Measurements from ENCODE around the gene ODC1.
"Not testable (repeated sequence)": the region's sequence is repeated elsewhere in the genome, so short reads cannot be mapped to it uniquely, and the experiment has no call there.

DNA sequence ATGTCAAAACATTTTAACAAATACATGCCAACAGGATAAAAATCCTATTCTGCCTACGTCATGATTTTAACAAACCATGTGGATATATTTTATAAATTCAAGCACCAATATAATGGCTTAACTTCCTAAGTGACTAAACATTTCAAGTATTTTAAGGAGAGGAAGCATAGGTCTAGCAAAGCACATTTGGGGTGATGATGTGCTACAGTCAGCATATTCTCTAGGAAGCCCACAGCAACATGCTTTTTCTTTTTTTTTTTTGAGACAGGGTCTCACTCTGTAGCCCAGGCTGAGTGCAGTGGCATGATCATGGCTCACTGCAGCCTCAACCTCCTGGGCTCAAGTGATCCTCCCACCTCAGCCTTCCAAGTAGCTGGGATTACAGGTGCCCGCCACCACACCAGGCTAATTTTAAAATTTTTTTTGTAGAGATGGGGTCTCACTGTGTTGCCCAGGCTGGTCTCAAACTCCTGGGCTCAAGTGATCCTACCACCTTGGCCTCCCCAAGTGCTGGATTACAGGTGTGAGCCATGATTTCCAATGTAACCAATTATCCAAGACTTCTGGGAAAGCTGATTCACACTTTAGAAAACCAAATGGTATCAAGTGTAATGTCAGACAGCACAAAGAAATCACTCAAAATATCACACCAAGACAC, 5.5 kb downstream of the ODC1 start:
- TF ChIP-seq POLR2A (IDR thresholded peaks at IDR 0.05; ENCODE audit: borderline replicate concordance, extremely low read depth, insufficient read depth, insufficient read length); EZH2phosphoT487 (IDR thresholded peaks at IDR 0.05; ENCODE audit: borderline replicate concordance); EGR1 (IDR thresholded peaks at IDR 0.05; ENCODE audit: low read depth); POLR2AphosphoS5 (IDR thresholded peaks at IDR 0.05; ENCODE audit: low read depth, low read length): not testable (repeated sequence)
- TF ChIP-seq, protein P1, sequence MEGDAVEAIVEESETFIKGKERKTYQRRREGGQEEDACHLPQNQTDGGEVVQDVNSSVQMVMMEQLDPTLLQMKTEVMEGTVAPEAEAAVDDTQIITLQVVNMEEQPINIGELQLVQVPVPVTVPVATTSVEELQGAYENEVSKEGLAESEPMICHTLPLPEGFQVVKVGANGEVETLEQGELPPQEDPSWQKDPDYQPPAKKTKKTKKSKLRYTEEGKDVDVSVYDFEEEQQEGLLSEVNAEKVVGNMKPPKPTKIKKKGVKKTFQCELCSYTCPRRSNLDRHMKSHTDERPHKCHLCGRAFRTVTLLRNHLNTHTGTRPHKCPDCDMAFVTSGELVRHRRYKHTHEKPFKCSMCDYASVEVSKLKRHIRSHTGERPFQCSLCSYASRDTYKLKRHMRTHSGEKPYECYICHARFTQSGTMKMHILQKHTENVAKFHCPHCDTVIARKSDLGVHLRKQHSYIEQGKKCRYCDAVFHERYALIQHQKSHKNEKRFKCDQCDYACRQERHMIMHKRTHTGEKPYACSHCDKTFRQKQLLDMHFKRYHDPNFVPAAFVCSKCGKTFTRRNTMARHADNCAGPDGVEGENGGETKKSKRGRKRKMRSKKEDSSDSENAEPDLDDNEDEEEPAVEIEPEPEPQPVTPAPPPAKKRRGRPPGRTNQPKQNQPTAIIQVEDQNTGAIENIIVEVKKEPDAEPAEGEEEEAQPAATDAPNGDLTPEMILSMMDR (IDR thresholded peaks at IDR 0.05 in 2 of 3, conservative IDR thresholded peaks at IDR 0.05 in 1 of 3; ENCODE audit: borderline replicate concordance in 1 of 3, insufficient read depth in 1 of 3, low read depth in 2 of 3, low read length in 2 of 3), result not testable (repeated sequence)
- TF ChIP-seq, protein P2, sequence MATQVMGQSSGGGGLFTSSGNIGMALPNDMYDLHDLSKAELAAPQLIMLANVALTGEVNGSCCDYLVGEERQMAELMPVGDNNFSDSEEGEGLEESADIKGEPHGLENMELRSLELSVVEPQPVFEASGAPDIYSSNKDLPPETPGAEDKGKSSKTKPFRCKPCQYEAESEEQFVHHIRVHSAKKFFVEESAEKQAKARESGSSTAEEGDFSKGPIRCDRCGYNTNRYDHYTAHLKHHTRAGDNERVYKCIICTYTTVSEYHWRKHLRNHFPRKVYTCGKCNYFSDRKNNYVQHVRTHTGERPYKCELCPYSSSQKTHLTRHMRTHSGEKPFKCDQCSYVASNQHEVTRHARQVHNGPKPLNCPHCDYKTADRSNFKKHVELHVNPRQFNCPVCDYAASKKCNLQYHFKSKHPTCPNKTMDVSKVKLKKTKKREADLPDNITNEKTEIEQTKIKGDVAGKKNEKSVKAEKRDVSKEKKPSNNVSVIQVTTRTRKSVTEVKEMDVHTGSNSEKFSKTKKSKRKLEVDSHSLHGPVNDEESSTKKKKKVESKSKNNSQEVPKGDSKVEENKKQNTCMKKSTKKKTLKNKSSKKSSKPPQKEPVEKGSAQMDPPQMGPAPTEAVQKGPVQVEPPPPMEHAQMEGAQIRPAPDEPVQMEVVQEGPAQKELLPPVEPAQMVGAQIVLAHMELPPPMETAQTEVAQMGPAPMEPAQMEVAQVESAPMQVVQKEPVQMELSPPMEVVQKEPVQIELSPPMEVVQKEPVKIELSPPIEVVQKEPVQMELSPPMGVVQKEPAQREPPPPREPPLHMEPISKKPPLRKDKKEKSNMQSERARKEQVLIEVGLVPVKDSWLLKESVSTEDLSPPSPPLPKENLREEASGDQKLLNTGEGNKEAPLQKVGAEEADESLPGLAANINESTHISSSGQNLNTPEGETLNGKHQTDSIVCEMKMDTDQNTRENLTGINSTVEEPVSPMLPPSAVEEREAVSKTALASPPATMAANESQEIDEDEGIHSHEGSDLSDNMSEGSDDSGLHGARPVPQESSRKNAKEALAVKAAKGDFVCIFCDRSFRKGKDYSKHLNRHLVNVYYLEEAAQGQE (IDR thresholded peaks at IDR 0.05; ENCODE audit: low read depth), result not testable (repeated sequence)
